GM19324 (cell line): Measurements from ENCODE around the gene MALT1.
"Not testable (repeated sequence)": the region's sequence is repeated elsewhere in the genome, so short reads cannot be mapped to it uniquely, and the experiment has no call there.

Source experiments
- ATAC-seq: cut with Tn5 transposase; IDR thresholded peaks from one replicate; pipeline ENCODE4 v1.9.1; 2021; ENCODE audit warnings: mild to moderate bottlenecking, moderate library complexity; ENCODE audit not compliant: unreplicated experiment, low FRiP score

MALT1 gene

GRCh38 chr18:58762781-58763171 lies 91.5 kb downstream of the MALT1 start:
- ATAC-seq = no peak

GRCh38 chr18:58766164-58766563 lies 94.9 kb downstream of the MALT1 start:
- no peak for ATAC-seq

- no peak for ATAC-seq
Measured at GRCh38 chr18:58766946-58767345, 95.7 kb downstream of the MALT1 start.

GRCh38 chr18:58768293-58768974 lies 97.2 kb downstream of the MALT1 start:
- peak; percentile 82 for ATAC-seq

- ATAC-seq = no peak
Measured at GRCh38 chr18:58769321-58769720, 98.1 kb downstream of the MALT1 start.

- no peak for ATAC-seq
Measured at GRCh38 chr18:58770601-58771000, 99.3 kb downstream of the MALT1 start.

- ATAC-seq = no peak
Measured at GRCh38 chr18:58772161-58772560, 100.9 kb downstream of the MALT1 start.

- ATAC-seq = no peak
Measured at GRCh38 chr18:58776084-58776483, 104.8 kb downstream of the MALT1 start.

- ATAC-seq = not testable (repeated sequence)
Measured at GRCh38 chr18:58776541-58776940, 105.3 kb downstream of the MALT1 start.

GRCh38 chr18:58777471-58777870 lies 106.2 kb downstream of the MALT1 start:
- ATAC-seq = no peak

GRCh38 chr18:58779529-58779928 lies 108.3 kb downstream of the MALT1 start:
- ATAC-seq = no peak

- ATAC-seq = no peak
Measured at GRCh38 chr18:58780045-58780444, 108.8 kb downstream of the MALT1 start.

GRCh38 chr18:58781627-58782194 lies 110.4 kb downstream of the MALT1 start:
- ATAC-seq = no peak

GRCh38 chr18:58784601-58785137 lies 113.4 kb downstream of the MALT1 start:
- ATAC-seq = no peak

- no peak for ATAC-seq
Measured at GRCh38 chr18:58785171-58785805, 114.0 kb downstream of the MALT1 start.

GRCh38 chr18:58785870-58786269 lies 114.6 kb downstream of the MALT1 start:
- ATAC-seq = no peak

- no peak for ATAC-seq
Measured at GRCh38 chr18:58787536-58788149, 116.4 kb downstream of the MALT1 start.

GRCh38 chr18:58788470-58788869 lies 117.2 kb downstream of the MALT1 start:
- no peak for ATAC-seq

GRCh38 chr18:58788971-58789875 lies 118.0 kb downstream of the MALT1 start:
- no peak for ATAC-seq

GRCh38 chr18:58789876-58790240 lies 118.6 kb downstream of the MALT1 start:
- ATAC-seq = no peak
